Adrenal gland (tissue), 12 donors: ENCODE data around the gene SLF2. TPM values are rescaled to one million over a fixed set of nuclear protein-coding genes. Genes with fewer than 3 reads are reported as not detected.

Source experiments
- DNase-seq, 7 donors: peaks; one replicate each; pipeline ENCODE4 v3.0.0-alpha.2; 2019 to 2020
- H3K27ac ChIP-seq, 5 donors: fragments of 200-600 bp; sonication (generic) in 4 of 5; 1 replicate in 3 of 5; 2 replicates in 2 of 5; pipeline versions ENCODE4 v1.5.1 to v1.8.0; 2016 to 2020; ENCODE audit warnings: mild to moderate bottlenecking in 1 of 5
- H3K27me3 ChIP-seq: fragments of 200-600 bp; 2 replicates; pipeline ENCODE4 v1.8.0; 2021
- H3K36me3 ChIP-seq, 2 donors: fragments of 200-600 bp; replicated peaks in 1 of 2; 1 replicate in 1 of 2; 2 replicates in 1 of 2; pipeline versions ENCODE4 v1.5.1 to v1.8.0; 2018 to 2022
- H3K4me1 ChIP-seq, 2 donors: fragments of 200-600 bp; replicated peaks in 1 of 2; 1 replicate in 1 of 2; 2 replicates in 1 of 2; pipeline versions ENCODE4 v1.5.1 to v1.8.0; 2018 to 2021
- H3K4me3 ChIP-seq, 4 donors: fragments of 200-600 bp; sonication (generic) in 3 of 4; one replicate each; pipeline ENCODE4 v1.5.1; 2016 to 2018
- H3K9me3 ChIP-seq, 3 donors: fragments of 200-600 bp; sonication (generic) in 1 of 3; replicated peaks in 1 of 3; 1 replicate in 2 of 3; 2 replicates in 1 of 3; pipeline versions ENCODE4 v1.5.1 to v1.8.0; 2016 to 2021
- POLR2A ChIP-seq, 2 donors: fragments of 450-650 bp; IDR thresholded peaks; one replicate each; pipeline ENCODE4 v1.6.1; 2017; ENCODE audit warnings: antibody characterized with exemption in 2 of 2, mild to moderate bottlenecking in 2 of 2, moderate library complexity in 1 of 2
- WGBS, 4 donors: extraction: QIAGEN DNeasy Blood & Tissue Kit in 2 of 4; methylation state at CpG; one replicate each; pipeline versions ENCODE4 v1.1.5 to v1.1.7; 2013 to 2017; 5-methylcytosine and 5-hydroxymethylcytosine counted together
- intact Hi-C, 2 donors: fragments of 100-400 bp; cut with DNase I; formaldehyde crosslinking; loops; one replicate each; pipeline versions ENCODE4 v1.14.1 to v1.15.0; 2022 to 2023
- polyA plus RNA-seq, 3 donors: library from polyadenylated mRNA; stranded (reverse); fragments of 200-250 nt in 2 of 3; fragments of 350-450 nt in 1 of 3; fragmentation: Illumina TruSeq in 1 of 3; extraction: RNeasy Lipid Tissue Mini Kit (QIAGEN cat#74804) in 1 of 3; gene quantifications; one replicate each; pipeline ENCODE4 v1.2.3, GENCODE V29; 2013 to 2014
- total RNA-seq, 9 donors: library from RNA; depleted of rRNA in 4 of 9; stranded (reverse); fragments of >200 nt in 4 of 9; fragments of 120-200 nt in 1 of 9; fragmentation: NEBNext Ultra II Directional in 1 of 9; extraction: Animal tissue kit (Norgen Biotek cat#: 25700) in 1 of 9; gene quantifications; one replicate each; pipeline versions ENCODE4 v1.1.0 to v1.2.4, GENCODE V29; 2013 to 2023
- TF ChIP-seq, protein P1 (sequence below), 6 experiments: fragments of 450-650 bp in 4 of 6; fragments of 200-600 bp in 2 of 6; sonication (generic) in 1 of 6; IDR thresholded peaks; 1 replicate in 5 of 6; 2 replicates in 1 of 6; pipeline versions ENCODE4 v1.5.1 to v1.8.0; 2016 to 2021; ENCODE audit warnings: antibody characterized with exemption in 6 of 6, mild to moderate bottlenecking in 2 of 6, moderate library complexity in 1 of 6
- donor health status: healthy with polysubstance abuse.
- donor health status: Bipolar disorder and iron deficiency.
- donor health status: DM: yes; HTN: yes; CAD: no.
- donor health status: DM: no; HTN: no; CAD: no.
- donor health status: DM: no; HTN: no; CAD: no.
- donor health status: DM: yes; HTN: yes; CAD: no.

SLF2 gene
- total and polyA plus RNA-seq, 12 donors = 19.8 to 88.7 (median 35.8) TPM

DNA sequence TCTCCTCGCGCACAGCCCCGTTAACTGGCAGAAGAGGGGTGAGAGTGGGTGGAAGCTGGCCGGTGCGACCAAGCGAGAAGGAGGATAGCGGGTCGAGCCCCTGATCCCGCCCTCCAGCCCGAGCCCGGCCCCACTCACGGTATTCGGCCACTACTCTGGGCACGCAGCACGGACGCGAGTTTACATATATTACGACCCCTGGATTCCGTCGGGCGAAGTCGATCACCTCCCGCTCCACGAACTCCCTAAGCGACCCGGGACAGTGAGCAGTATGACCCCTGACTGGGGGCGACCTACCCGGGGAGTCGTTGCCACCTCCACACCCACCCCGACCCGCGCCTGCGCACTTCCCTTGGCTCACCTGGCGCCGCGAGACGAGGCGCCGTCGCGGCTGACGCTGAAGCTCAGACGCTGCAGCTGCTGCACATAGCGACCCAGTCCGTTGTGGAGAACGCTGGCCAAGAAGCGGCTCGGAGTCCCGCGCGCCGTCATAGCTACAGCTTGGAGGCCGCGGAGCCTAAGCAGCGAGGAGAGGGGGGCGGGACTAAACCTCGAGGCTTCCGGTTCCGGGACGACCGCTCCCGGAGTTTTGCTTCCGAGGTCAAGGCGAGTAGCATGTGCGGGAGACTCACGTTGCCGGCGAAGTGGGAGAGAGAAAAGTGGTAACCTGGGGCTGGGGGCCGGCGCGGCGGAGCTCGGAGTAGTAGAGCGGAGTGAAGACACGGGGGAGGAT, 74.4 kb downstream of the SLF2 start, which contains the start of the genes MRPL43 and TWNK:
TSS of gene MRPL43 (minus strand) at position 546 of the 733 bp plus-strand sequence. CDS start at position 492, 54 bp downstream.
TSS of gene TWNK (plus strand) at position 592 of the 733 bp plus-strand sequence. CDS start 668 bp downstream, outside the sequence.
- peak within 1 kb of the TSS; percentile 10 to 75 (median 61) for H3K4me3 ChIP-seq
- peaks cover 0 to 36% of the 10 kb centered on the region in 2 donors for H3K36me3 ChIP-seq
- WGBS, 4 donors = 0 to 1% (median 1%) methylated on average over 30 to 75 of the region's 75 CpGs
- H3K27me3 ChIP-seq = no peaks in the 10 kb centered on the region
- no peaks in the 10 kb centered on the region for H3K9me3 ChIP-seq
- H3K27ac ChIP-seq = peak within 1 kb of the TSS in 2 of 5 donors; percentile 77 to 83
- peaks cover 16 to 30% of the 10 kb centered on the region in 2 donors for H3K4me1 ChIP-seq
- peak; percentile 81 to 91 (median 87) for DNase-seq
- intact Hi-C loops = no loop called here
- TF ChIP-seq POLR2A (IDR thresholded peaks at IDR 0.05) = peak; percentile 9 to 52
- TF ChIP-seq, protein P1, sequence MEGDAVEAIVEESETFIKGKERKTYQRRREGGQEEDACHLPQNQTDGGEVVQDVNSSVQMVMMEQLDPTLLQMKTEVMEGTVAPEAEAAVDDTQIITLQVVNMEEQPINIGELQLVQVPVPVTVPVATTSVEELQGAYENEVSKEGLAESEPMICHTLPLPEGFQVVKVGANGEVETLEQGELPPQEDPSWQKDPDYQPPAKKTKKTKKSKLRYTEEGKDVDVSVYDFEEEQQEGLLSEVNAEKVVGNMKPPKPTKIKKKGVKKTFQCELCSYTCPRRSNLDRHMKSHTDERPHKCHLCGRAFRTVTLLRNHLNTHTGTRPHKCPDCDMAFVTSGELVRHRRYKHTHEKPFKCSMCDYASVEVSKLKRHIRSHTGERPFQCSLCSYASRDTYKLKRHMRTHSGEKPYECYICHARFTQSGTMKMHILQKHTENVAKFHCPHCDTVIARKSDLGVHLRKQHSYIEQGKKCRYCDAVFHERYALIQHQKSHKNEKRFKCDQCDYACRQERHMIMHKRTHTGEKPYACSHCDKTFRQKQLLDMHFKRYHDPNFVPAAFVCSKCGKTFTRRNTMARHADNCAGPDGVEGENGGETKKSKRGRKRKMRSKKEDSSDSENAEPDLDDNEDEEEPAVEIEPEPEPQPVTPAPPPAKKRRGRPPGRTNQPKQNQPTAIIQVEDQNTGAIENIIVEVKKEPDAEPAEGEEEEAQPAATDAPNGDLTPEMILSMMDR (IDR thresholded peaks at IDR 0.05) = no peak

DNA sequence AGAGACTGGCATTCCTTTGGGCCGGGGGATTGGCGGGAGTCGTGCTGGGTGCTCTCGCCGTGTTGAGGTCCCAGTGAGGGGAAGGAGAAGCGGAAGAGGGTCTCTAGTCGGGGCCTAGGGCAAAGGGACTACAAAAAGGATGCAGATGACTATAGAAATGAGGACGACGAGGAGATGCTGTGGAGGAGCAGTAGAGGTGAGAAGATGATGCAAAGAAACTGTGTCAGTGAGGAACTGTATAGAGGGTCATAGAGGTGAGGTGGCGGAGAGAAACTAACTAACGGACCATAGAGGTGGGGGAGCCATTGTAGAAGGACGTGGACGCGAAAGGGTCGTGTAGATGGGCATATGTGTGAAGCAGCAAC, 74.9 kb downstream of the SLF2 start:
- no peak for TF ChIP-seq POLR2A (IDR thresholded peaks at IDR 0.05)
- TF ChIP-seq, protein P1 (IDR thresholded peaks at IDR 0.05) = no peak
- no peaks in the 10 kb centered on the region for H3K27me3 ChIP-seq
- peaks cover 0 to 33% of the 10 kb centered on the region in 2 donors for H3K36me3 ChIP-seq
- intact Hi-C loops = no loop called here
- peaks cover 16 to 30% of the 10 kb centered on the region in 2 donors for H3K4me1 ChIP-seq
- no peak for DNase-seq
- H3K27ac ChIP-seq = peak overlapping the region in 2 of 5 donors; percentile 77 to 83
- peak overlapping the region; percentile 10 to 75 (median 61) for H3K4me3 ChIP-seq
- no peaks in the 10 kb centered on the region for H3K9me3 ChIP-seq
- WGBS, 4 donors = 2 to 3% (median 2%) methylated on average over 15 of the region's 15 CpGs

DNA sequence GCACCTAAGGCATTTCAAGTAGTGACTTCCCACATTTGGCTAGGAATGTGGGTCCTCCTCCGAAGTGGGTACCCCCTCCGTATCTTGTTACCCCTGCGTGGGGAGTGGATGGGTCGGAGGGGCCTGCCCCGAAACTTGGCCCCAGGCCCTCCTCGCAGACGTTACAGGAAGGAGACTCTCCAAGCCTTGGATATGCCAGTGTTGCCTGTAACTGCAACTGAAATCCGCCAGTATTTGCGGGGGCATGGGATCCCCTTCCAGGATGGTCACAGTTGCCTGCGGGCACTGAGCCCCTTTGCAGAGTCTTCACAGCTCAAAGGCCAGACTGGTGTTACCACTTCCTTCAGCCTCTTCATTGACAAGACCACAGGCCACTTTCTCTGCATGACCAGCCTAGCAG, 75.4 kb downstream of the SLF2 start:
- Histone ChIP-seq H3K4me3 (peak overlapping the region in 2 of 4 donors; percentile 74 to 75), H3K36me3 (peaks cover 0 to 31% of the 10 kb centered on the region in 2 donors), H3K27me3 (no peaks in the 10 kb centered on the region), H3K27ac (no peak overlapping the region), H3K9me3 (no peaks in the 10 kb centered on the region), H3K4me1 (peaks cover 16 to 30% of the 10 kb centered on the region in 2 donors)
- WGBS, 4 donors = 65 to 95% (median 70%) methylated on average over 3 to 10 of the region's 10 CpGs
- intact Hi-C loops = no loop called here
- no peak for DNase-seq
- TF ChIP-seq, protein P1 (IDR thresholded peaks at IDR 0.05) = no peak

DNA sequence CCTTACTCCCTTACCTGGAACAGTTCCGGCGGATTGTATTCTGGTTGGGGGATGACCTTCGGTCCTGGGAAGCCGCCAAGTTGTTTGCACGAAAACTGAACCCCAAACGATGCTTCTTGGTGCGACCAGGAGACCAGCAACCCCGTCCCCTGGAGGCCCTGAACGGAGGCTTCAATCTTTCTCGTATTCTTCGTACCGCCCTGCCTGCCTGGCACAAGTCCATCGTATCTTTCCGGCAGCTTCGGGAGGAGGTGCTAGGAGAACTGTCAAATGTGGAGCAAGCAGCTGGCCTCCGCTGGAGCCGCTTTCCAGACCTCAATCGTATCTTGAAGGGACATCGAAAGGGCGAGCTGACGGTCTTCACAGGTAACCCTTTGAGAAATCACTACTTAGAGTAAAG, 76.3 kb downstream of the SLF2 start:
- intact Hi-C loops = no loop called here
- DNase-seq = no peak

More for the DNA sequence above, 76.3 kb downstream of the SLF2 start:
- no peak for TF ChIP-seq POLR2A (IDR thresholded peaks at IDR 0.05)
- TF ChIP-seq, protein P1 (IDR thresholded peaks at IDR 0.05) = no peak
- Histone ChIP-seq H3K27me3 (no peaks in the 10 kb centered on the region), H3K4me3 (no peak overlapping the region), H3K4me1 (peaks cover 16 to 30% of the 10 kb centered on the region in 2 donors), H3K36me3 (peaks cover 0 to 30% of the 10 kb centered on the region in 2 donors), H3K27ac (no peak overlapping the region), H3K9me3 (no peaks in the 10 kb centered on the region)
- WGBS, 4 donors = 73 to 79% (median 76%) methylated on average over 17 to 21 of the region's 21 CpGs
